Measurements from ENCODE around the gene MAST2.

MAST2 gene

DNA sequence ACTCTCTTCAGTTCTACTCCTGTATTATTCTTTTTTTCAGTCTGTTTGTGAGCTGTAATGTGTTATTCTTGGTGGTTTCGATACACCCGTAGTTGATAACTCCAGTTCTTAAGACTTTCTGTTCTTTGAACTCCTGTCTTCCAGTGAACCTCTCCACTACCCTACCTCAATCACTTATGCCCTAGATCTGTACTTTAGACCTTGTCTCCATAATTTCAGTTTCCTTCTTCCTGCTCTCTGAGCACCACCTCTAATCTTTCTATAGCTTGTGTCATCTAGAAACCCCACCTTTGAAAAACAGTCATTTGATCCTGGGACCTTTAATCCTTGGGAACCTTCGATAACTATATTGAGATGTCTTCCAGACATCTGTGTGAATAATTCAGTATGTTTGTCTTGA is 169.7 kb downstream of the MAST2 start:
- H3K4me1 ChIP-seq (ENCODE audit: low read length), result no peaks in the 10 kb centered on the region
- H2AFZ ChIP-seq (ENCODE audit: low read length), result no peak overlapping the region
- no peak for DNase-seq
- no peaks in the 10 kb centered on the region for H4K20me1 ChIP-seq (ENCODE audit: insufficient read depth, low read length)
- no peaks in the 10 kb centered on the region for H3K9me3 ChIP-seq (replicated peaks; ENCODE audit: insufficient read depth, low read length)
- H3K27ac ChIP-seq (ENCODE audit: low read length), result no peak overlapping the region
- no peak overlapping the region for H3K4me3 ChIP-seq (ENCODE audit: low read length)
- H3K9ac ChIP-seq (ENCODE audit: low read length), result no peak overlapping the region
- peaks cover 5% of the 10 kb centered on the region; the same call in 1 of the 2 replicates for H3K79me2 ChIP-seq (ENCODE audit: low read length)
- no peaks in the 10 kb centered on the region for H3K9me2 ChIP-seq (replicated peaks; ENCODE audit: insufficient read depth, low read length)
- no peak overlapping the region for H3K4me2 ChIP-seq (ENCODE audit: low read depth, low read length)
- H3K36me3 ChIP-seq (replicated peaks; ENCODE audit: insufficient read depth, low read length), result no peaks in the 10 kb centered on the region
- no peaks in the 10 kb centered on the region for H3K27me3 ChIP-seq (replicated peaks; ENCODE audit: insufficient read depth, low read length)
- H3F3A ChIP-seq (ENCODE audit: insufficient read depth, low read length), result no peaks in the 10 kb centered on the region
- no peak for TF ChIP-seq EZH2 (optimal IDR thresholded peaks at IDR 0.05; ENCODE audit: low read depth, low read length)
- no peak for TF ChIP-seq EZH2phosphoT487 (IDR thresholded peaks at IDR 0.05; ENCODE audit: low read length)
- TF ChIP-seq, protein P1, sequence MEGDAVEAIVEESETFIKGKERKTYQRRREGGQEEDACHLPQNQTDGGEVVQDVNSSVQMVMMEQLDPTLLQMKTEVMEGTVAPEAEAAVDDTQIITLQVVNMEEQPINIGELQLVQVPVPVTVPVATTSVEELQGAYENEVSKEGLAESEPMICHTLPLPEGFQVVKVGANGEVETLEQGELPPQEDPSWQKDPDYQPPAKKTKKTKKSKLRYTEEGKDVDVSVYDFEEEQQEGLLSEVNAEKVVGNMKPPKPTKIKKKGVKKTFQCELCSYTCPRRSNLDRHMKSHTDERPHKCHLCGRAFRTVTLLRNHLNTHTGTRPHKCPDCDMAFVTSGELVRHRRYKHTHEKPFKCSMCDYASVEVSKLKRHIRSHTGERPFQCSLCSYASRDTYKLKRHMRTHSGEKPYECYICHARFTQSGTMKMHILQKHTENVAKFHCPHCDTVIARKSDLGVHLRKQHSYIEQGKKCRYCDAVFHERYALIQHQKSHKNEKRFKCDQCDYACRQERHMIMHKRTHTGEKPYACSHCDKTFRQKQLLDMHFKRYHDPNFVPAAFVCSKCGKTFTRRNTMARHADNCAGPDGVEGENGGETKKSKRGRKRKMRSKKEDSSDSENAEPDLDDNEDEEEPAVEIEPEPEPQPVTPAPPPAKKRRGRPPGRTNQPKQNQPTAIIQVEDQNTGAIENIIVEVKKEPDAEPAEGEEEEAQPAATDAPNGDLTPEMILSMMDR (IDR thresholded peaks at IDR 0.05; ENCODE audit: low read length), result no peak

DNA sequence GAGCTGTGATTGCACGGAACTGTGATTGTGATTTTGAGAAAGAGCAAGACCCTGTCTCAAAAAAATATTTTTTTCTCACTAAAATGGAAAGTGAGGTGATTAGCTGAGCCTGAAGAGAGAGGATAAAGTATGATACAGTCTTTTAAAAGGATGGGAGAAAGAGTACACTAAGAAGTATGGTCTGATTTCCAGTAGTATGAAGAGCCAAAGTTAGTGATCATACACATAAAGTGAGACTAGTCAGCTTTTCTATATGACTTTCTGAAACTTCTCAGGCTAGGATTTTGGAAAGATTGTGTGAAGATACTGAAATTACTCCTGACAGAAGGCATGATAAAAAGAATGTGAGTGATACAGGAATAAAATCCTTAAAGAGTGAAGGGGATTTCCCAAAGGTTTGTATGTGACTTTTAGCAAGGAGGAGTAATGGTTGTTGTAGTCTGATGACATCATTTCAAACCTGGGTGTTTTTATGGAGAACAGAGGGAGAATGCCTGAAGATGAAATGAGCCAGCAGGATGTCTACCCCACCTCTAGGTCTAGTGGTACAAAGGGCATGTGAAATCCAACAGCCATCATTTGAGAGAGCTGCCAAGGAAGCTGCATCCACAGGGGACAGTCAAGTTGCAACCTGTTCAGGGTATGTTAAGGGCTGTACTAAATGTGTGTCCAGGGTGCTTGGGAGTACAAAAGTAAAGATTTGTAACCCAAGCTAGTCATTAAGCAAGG is 171.3 kb downstream of the MAST2 start:
- no peaks in the 10 kb centered on the region for H3K36me3 ChIP-seq (replicated peaks; ENCODE audit: insufficient read depth, low read length)
- TF ChIP-seq EZH2phosphoT487 (IDR thresholded peaks at IDR 0.05; ENCODE audit: low read length) (no peak), EZH2 (optimal IDR thresholded peaks at IDR 0.05; ENCODE audit: low read depth, low read length) (no peak)
- TF ChIP-seq, protein P1 (IDR thresholded peaks at IDR 0.05; ENCODE audit: low read length), result no peak
- no peak for DNase-seq
- no peaks in the 10 kb centered on the region; the same call in 1 of the 2 replicates for H3K79me2 ChIP-seq (ENCODE audit: low read length)
- no peaks in the 10 kb centered on the region for H3K4me1 ChIP-seq (ENCODE audit: low read length)
- H3F3A ChIP-seq (ENCODE audit: insufficient read depth, low read length), result no peaks in the 10 kb centered on the region
- no peak overlapping the region for H3K9ac ChIP-seq (ENCODE audit: low read length)
- no peak overlapping the region for H3K4me2 ChIP-seq (ENCODE audit: low read depth, low read length)
- H3K9me3 ChIP-seq (replicated peaks; ENCODE audit: insufficient read depth, low read length), result no peaks in the 10 kb centered on the region
- H2AFZ ChIP-seq (ENCODE audit: low read length), result no peak overlapping the region
- no peak overlapping the region for H3K27ac ChIP-seq (ENCODE audit: low read length)
- no peaks in the 10 kb centered on the region for H3K9me2 ChIP-seq (replicated peaks; ENCODE audit: insufficient read depth, low read length)
- H4K20me1 ChIP-seq (ENCODE audit: insufficient read depth, low read length), result no peaks in the 10 kb centered on the region
- no peak overlapping the region for H3K4me3 ChIP-seq (ENCODE audit: low read length)
- H3K27me3 ChIP-seq (replicated peaks; ENCODE audit: insufficient read depth, low read length), result no peaks in the 10 kb centered on the region

DNA sequence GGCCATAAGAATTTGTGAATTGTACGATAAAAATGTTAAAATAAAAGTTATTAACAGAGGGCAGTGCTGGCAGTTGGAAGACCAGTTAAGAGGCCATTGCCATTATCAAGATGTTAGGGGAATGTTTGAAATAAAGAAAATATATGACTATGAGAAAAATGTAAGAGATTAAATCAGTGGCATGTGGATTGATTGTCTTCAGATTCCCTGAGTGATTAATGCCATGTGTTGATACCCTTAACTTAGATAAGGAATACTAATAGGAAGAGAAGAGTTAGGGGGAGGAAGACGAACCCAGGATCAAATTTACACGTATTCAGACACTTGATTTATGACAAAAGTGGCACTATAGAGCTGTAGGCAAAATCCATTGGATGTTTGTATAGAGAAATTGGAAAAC is 173.2 kb downstream of the MAST2 start:
- H4K20me1 ChIP-seq (ENCODE audit: insufficient read depth, low read length), result no peaks in the 10 kb centered on the region
- no peaks in the 10 kb centered on the region for H3K27me3 ChIP-seq (replicated peaks; ENCODE audit: insufficient read depth, low read length)
- no peaks in the 10 kb centered on the region for H3K36me3 ChIP-seq (replicated peaks; ENCODE audit: insufficient read depth, low read length)
- H3K4me3 ChIP-seq (ENCODE audit: low read length), result no peak overlapping the region
- no peak overlapping the region for H3K4me2 ChIP-seq (ENCODE audit: low read depth, low read length)
- DNase-seq, result no peak
- H3K9me3 ChIP-seq (replicated peaks; ENCODE audit: insufficient read depth, low read length), result no peaks in the 10 kb centered on the region
- no peak overlapping the region for H3K27ac ChIP-seq (ENCODE audit: low read length)
- H3K79me2 ChIP-seq (ENCODE audit: low read length), result peaks cover 4% of the 10 kb centered on the region; the same call in 1 of the 2 replicates
- TF ChIP-seq EZH2phosphoT487 (IDR thresholded peaks at IDR 0.05; ENCODE audit: low read length), result no peak
- TF ChIP-seq, protein P1 (IDR thresholded peaks at IDR 0.05; ENCODE audit: low read length), result no peak
- TF ChIP-seq EZH2 (optimal IDR thresholded peaks at IDR 0.05; ENCODE audit: low read depth, low read length), result no peak
- H2AFZ ChIP-seq (ENCODE audit: low read length), result no peak overlapping the region
- no peaks in the 10 kb centered on the region for H3K4me1 ChIP-seq (ENCODE audit: low read length)
- H3F3A ChIP-seq (ENCODE audit: insufficient read depth, low read length), result no peaks in the 10 kb centered on the region
- no peak overlapping the region for H3K9ac ChIP-seq (ENCODE audit: low read length)
- H3K9me2 ChIP-seq (replicated peaks; ENCODE audit: insufficient read depth, low read length), result no peaks in the 10 kb centered on the region
